K562 (cell line): ENCODE data around the gene PLXND1. TPM values are rescaled to one million over a fixed set of nuclear protein-coding genes. Genes with fewer than 3 reads are reported as not detected.

Source experiments
- ATAC-seq: fragments of 200-7000 bp; cut with Tn5 transposase; 3 replicates; pipeline ENCODE4 v1.9.1; 2020; ENCODE audit warnings: moderate library complexity
- BruUV-seq: library from RNA; stranded (reverse); fragments of 400-500 nt; replicated peaks from 2 replicates; lab custom pipeline; 2021; lab: Mats Ljungman, UMichigan
- CTCF ChIA-PET: fragments of 300-600 bp; formaldehyde crosslinking; extraction: SDS; loops from one replicate; lab custom pipeline; 2021; ENCODE audit warnings: low intra/inter-chr PET ratio; lab: Yijun Ruan, JAX
- POLR2A ChIA-PET: fragments of 300-600, 350-650 bp; sonication (Branson Sonifier 250); formaldehyde crosslinking; extraction: SDS; loops from one replicate; lab custom pipeline; 2021; ENCODE audit warnings: antibody characterized with exemption, inconsistent platforms; lab: Yijun Ruan, JAX
- DNase-seq, 4 experiments: peaks; one replicate each; pipeline versions ENCODE4 v3.0.0 to v3.0.0-alpha.2; 2011 to 2018; ENCODE audit warnings: low spot score in 3 of 4, mixed read lengths in 3 of 4; ENCODE audit errors: extremely low read depth in 1 of 4
- FAIRE-seq: peaks from 2 replicates; lab custom pipeline; 2011; peaks lifted over from hg19 to GRCh38; lab: Jason Lieb, UNC
- H2AFZ ChIP-seq: 2 replicates; pipeline ENCODE4 v1.6.0; 2011; ENCODE audit warnings: low read depth, low read length, control low read depth, inconsistent platforms
- H3K27ac ChIP-seq: fragments of 200-600 bp; 3 replicates; pipeline ENCODE4 v1.8.0; 2011; ENCODE audit warnings: low read depth, mild to moderate bottlenecking, control low read depth, inconsistent platforms, low read length, moderate library complexity, mixed read lengths; ENCODE audit errors: extremely low read depth
- H3K27me3 ChIP-seq, 2 experiments: fragments of 300-600 bp in 1 of 2; 2 replicates in 1 of 2; 3 replicates in 1 of 2; pipeline versions ENCODE4 v1.6.0 to v1.8.0; 2011; ENCODE audit warnings: inconsistent platforms in 2 of 2, low read length in 2 of 2, mild to moderate bottlenecking in 1 of 2, mixed read lengths in 1 of 2, moderate library complexity in 1 of 2; ENCODE audit not compliant: control insufficient read depth in 2 of 2, insufficient read depth in 2 of 2
- H3K36me3 ChIP-seq: fragments of 300-600 bp; 3 replicates; pipeline ENCODE4 v1.8.0; 2011; ENCODE audit warnings: mild to moderate bottlenecking, low read length, inconsistent platforms; ENCODE audit not compliant: control insufficient read depth, insufficient read depth
- H3K4me1 ChIP-seq, 2 experiments: fragments of 200-600 bp in 1 of 2; replicated peaks in 1 of 2; 2 replicates in 1 of 2; 3 replicates in 1 of 2; pipeline versions ENCODE4 v1.5.1 to v1.8.0; 2011; ENCODE audit warnings: inconsistent platforms in 2 of 2, low read length in 2 of 2, mild to moderate bottlenecking in 1 of 2, mixed read lengths in 1 of 2, moderate library complexity in 1 of 2; ENCODE audit not compliant: control insufficient read depth in 2 of 2, insufficient read depth in 2 of 2
- H3K4me2 ChIP-seq: 2 replicates; pipeline ENCODE4 v1.6.1; 2011; ENCODE audit warnings: low read length, control low read depth, inconsistent platforms, mixed read lengths; ENCODE audit not compliant: insufficient read depth
- H3K4me3 ChIP-seq: fragments of 200-600 bp; sonication (generic), shearing (Covaris generic); 2 replicates; pipeline ENCODE4 v1.5.1; 2016; ENCODE audit warnings: control low read depth, inconsistent platforms
- H3K79me2 ChIP-seq: fragments of 200-600 bp; 3 replicates; pipeline ENCODE4 v1.8.0; 2011; ENCODE audit warnings: low read length, inconsistent platforms; ENCODE audit not compliant: control insufficient read depth, insufficient read depth
- H3K9ac ChIP-seq, 2 experiments: 2 replicates each; pipeline versions ENCODE4 v1.6.0 to v1.6.1; 2011; ENCODE audit warnings: low read depth in 2 of 2, low read length in 2 of 2, control low read depth in 1 of 2, inconsistent platforms in 1 of 2, mild to moderate bottlenecking in 1 of 2, mixed read lengths in 1 of 2; ENCODE audit not compliant: insufficient read depth in 1 of 2
- H3K9me1 ChIP-seq: one replicate; pipeline ENCODE4 v1.6.0; 2011; ENCODE audit warnings: inconsistent platforms, mild to moderate bottlenecking, low read length, moderate library complexity; ENCODE audit not compliant: control insufficient read depth, insufficient read depth
- H3K9me3 ChIP-seq: replicated peaks from 2 replicates; pipeline ENCODE4 v1.5.1; 2011; ENCODE audit warnings: low read depth, low read length, inconsistent platforms; ENCODE audit not compliant: control insufficient read depth, insufficient read depth
- H4K20me1 ChIP-seq: replicated peaks from 2 replicates; pipeline ENCODE4 v1.6.1; 2011; ENCODE audit warnings: low read length, inconsistent platforms, mixed read lengths; ENCODE audit not compliant: control insufficient read depth, insufficient read depth
- BACH1 ChIP-seq: fragments of 200-800 bp; sonication (Bioruptor generic); IDR thresholded peaks from 2 replicates; pipeline ENCODE4 v1.6.1; 2016; ENCODE audit warnings: missing genetic modification characterization, missing compliant biosample characterization
- CHAMP1 ChIP-seq: fragments of 450-650 bp; IDR thresholded peaks from 2 replicates; pipeline ENCODE4 v1.6.1; 2016; ENCODE audit warnings: mild to moderate bottlenecking
- ELF1 ChIP-seq: fragments of 200-800 bp; sonication (Bioruptor generic); IDR thresholded peaks from 2 replicates; pipeline ENCODE4 v1.6.1; 2016; ENCODE audit warnings: missing genetic modification characterization, missing compliant biosample characterization
- ERF ChIP-seq: fragments of 450-650 bp; formaldehyde crosslinking; IDR thresholded peaks from 2 replicates; pipeline ENCODE4 v1.4.0; 2020; ENCODE audit warnings: mild to moderate bottlenecking, mixed read lengths
- FOXA3 ChIP-seq, 2 experiments: fragments of 450-650 bp in 1 of 2; sonication (generic) in 1 of 2; formaldehyde crosslinking; IDR thresholded peaks in 1 of 2; conservative IDR thresholded peaks in 1 of 2; 2 replicates each; pipeline versions ENCODE4 v1.4.0 to v1.8.0; 2020 to 2022; ENCODE audit warnings: mild to moderate bottlenecking in 2 of 2, missing genetic modification reagents in 1 of 2
- GTF2E2 ChIP-seq: fragments of 200-800 bp; sonication (Bioruptor generic); IDR thresholded peaks from 2 replicates; pipeline ENCODE4 v1.6.1; 2016; ENCODE audit warnings: missing genetic modification characterization, missing compliant biosample characterization
- HNRNPL ChIP-seq: fragments of 200-400 bp; formaldehyde crosslinking; IDR thresholded peaks from 2 replicates; pipeline ENCODE4 v1.6.1; 2017; ENCODE audit warnings: low read depth, mild to moderate bottlenecking, low read length
- HSF4 ChIP-seq: fragments of 250-450 bp; sonication (Bioruptor Pico); IDR thresholded peaks from 2 replicates; pipeline ENCODE4 v2.1.2; 2022; ENCODE audit warnings: mild to moderate bottlenecking, moderate library complexity, borderline replicate concordance
- MAX ChIP-seq: sonication (generic); formaldehyde crosslinking; IDR thresholded peaks from 2 replicates; pipeline ENCODE4 v1.9.0; 2022; ENCODE audit warnings: mild to moderate bottlenecking, missing genetic modification reagents
- PTRF ChIP-seq: fragments of 450-650 bp; IDR thresholded peaks from 2 replicates; pipeline ENCODE4 v1.6.1; 2016; ENCODE audit warnings: mild to moderate bottlenecking, missing genetic modification characterization, missing compliant biosample characterization
- RUNX1 ChIP-seq: sonication (generic); IDR thresholded peaks from 2 replicates; pipeline ENCODE4 v1.6.1; 2016; ENCODE audit warnings: antibody characterized with exemption, low read depth
- SFPQ ChIP-seq: fragments of 200-400 bp; formaldehyde crosslinking; IDR thresholded peaks from 2 replicates; pipeline ENCODE4 v1.6.1; 2017; ENCODE audit warnings: mild to moderate bottlenecking, low read depth, low read length, moderate library complexity
- SLC30A9 ChIP-seq: fragments of 250-450 bp; sonication (Bioruptor Pico); IDR thresholded peaks from 2 replicates; pipeline ENCODE4 v1.8.0; 2022; ENCODE audit warnings: mild to moderate bottlenecking, moderate library complexity
- THRB ChIP-seq: fragments of 450-650 bp; formaldehyde crosslinking; conservative IDR thresholded peaks from 2 replicates; pipeline ENCODE4 v1.4.0; 2022; ENCODE audit warnings: mild to moderate bottlenecking, missing genetic modification characterization
- ZNF121 ChIP-seq: sonication (generic); formaldehyde crosslinking; conservative IDR thresholded peaks from 2 replicates; pipeline ENCODE4 v1.8.0; 2022; ENCODE audit warnings: missing genetic modification reagents
- WGBS: fragments of 100-300 bp; shearing (Covaris generic); methylation state at CpG from one replicate; pipeline ENCODE4 v1.1.6; 2016; ENCODE audit warnings: low coverage, mixed read lengths; ENCODE audit not compliant: insufficient coverage; ENCODE audit errors: missing lambda C conversion rate; 5-methylcytosine and 5-hydroxymethylcytosine counted together
- in situ Hi-C: fragments of 300-500 bp; cut with MboI; formaldehyde crosslinking; loops from 4 replicates; pipeline ENCODE4 v1.15.0; 2018; ENCODE audit warnings: inconsistent platforms, mixed read lengths
- intact Hi-C: fragments of 100-400 bp; cut with micrococcal nuclease; formaldehyde crosslinking; loops from 2 replicates; pipeline ENCODE4 v1.14.2; 2022
- polyA plus RNA-seq, 8 experiments: library from polyadenylated mRNA; depleted of rRNA in 4 of 8; stranded (reverse) in 5 of 8; unstranded in 3 of 8; fragments of >200 nt; fragmentation: Nextera tagmentation in 2 of 8; fragmentation: Illumina TruSeq in 1 of 8; extraction: Ambion mirVana in 2 of 8; extraction: Trizol in 1 of 8; gene quantifications; 2 replicates each; pipeline versions ENCODE4 v1.2.1 to v1.2.3, GENCODE V29; 2011 to 2014; ENCODE audit warnings: inconsistent platforms in 1 of 8, missing spikeins in 1 of 8
- total RNA-seq, 7 experiments: library from RNA; depleted of rRNA in 6 of 7; stranded (reverse); fragments of >200 nt in 6 of 7; fragmentation: Illumina TruSeq in 2 of 7; extraction: Trizol in 2 of 7; gene quantifications; 2 replicates each; pipeline versions ENCODE4 v1.2.1 to v1.2.3, GENCODE V29; 2011 to 2021; ENCODE audit warnings: low replicate concordance in 1 of 7

PLXND1 gene
- total and polyA plus RNA-seq, 9 of the 15 experiments (the other 6 are each of a cell fraction or from before 2014, with no cell fraction given) = 0.34 to 28.8 (median 14.0) TPM

GRCh38 chr3:129574206-129574605 is 32.3 kb downstream of the PLXND1 start (continued):
- TF ChIP-seq SFPQ (no peak), RUNX1 (no peak), HSF4 (CRISPR knock-in tag) (no peak)

- Histone ChIP-seq H3K79me2 (no peaks in the 10 kb centered on the region), H3K4me2 (no peak overlapping the region), H3K9ac (no peak overlapping the region), H3K4me1 (peaks cover 5 to 32% of the 10 kb centered on the region in 2 experiments; a peak in 4 of 5 replicates), H3K36me3 (peaks cover 8% of the 10 kb centered on the region; the same call in 1 of the 3 replicates), H4K20me1 (no peaks in the 10 kb centered on the region), H2AFZ (no peak overlapping the region), H3K4me3 (no peak overlapping the region), H3K27me3 (no peaks in the 10 kb centered on the region), H3K9me1 (no peaks in the 10 kb centered on the region), H3K27ac (no peak overlapping the region), H3K9me3 (no peaks in the 10 kb centered on the region)
- no peak for ATAC-seq
- ChIA-PET POLR2A (no interaction called here), CTCF (no interaction called here)
- FAIRE-seq = no peak
- in situ Hi-C loops = no loop called here
- 75% methylated on average over 4 of the region's 14 CpGs for WGBS
- DNase-seq = no peak
- BruUV-seq = no TSS peak
- intact Hi-C loops = no loop called here
- TF ChIP-seq CHAMP1 = no peak
- TF ChIP-seq ZNF121 = no peak
- no peak for TF ChIP-seq MAX (CRISPR knock-in tag)
- no peak for TF ChIP-seq THRB (CRISPR knock-in tag)
- TF ChIP-seq SLC30A9 (CRISPR knock-in tag) = no peak
- no peak for TF ChIP-seq GTF2E2 (tag)
- TF ChIP-seq FOXA3 (CRISPR knock-in tag; conservative IDR thresholded peaks at IDR 0.05 in 1 of 2, IDR thresholded peaks at IDR 0.05 in 1 of 2) = no peak
- TF ChIP-seq ERF = no peak
- no peak for TF ChIP-seq ELF1 (tag)
- no peak for TF ChIP-seq HNRNPL
- TF ChIP-seq BACH1 = no peak
- TF ChIP-seq PTRF (tag) = no peak
These were observed 33.0 kb downstream of the PLXND1 start for GRCh38 chr3:129573493-129573892.
